ENCODE measurements around the gene TMEM119. TPM values are rescaled to one million over a fixed set of nuclear protein-coding genes. Genes with fewer than 3 reads are reported as not detected.

TMEM119 gene
- total and polyA plus RNA-seq, 2 experiments from 2014 or later, result 54.4 to 69.7 TPM

- 68% methylated on average over 3 of the region's 3 CpGs for WGBS (ENCODE audit: low lambda C conversion rate, missing lambda C conversion rate)
- Histone ChIP-seq H3K4me1 (ENCODE audit: insufficient read depth) (peaks cover 15% of the 10 kb centered on the region), H3K9me2 (replicated peaks; ENCODE audit: insufficient read depth) (no peaks in the 10 kb centered on the region), H4K20me1 (ENCODE audit: insufficient read depth, poor library complexity, severe bottlenecking) (no peaks in the 10 kb centered on the region), H2AFZ (no peak overlapping the region), H3K27me3 (no peaks in the 10 kb centered on the region), H3K4me3 (no peak overlapping the region), H3K27ac (no peak overlapping the region), H3K36me3 (replicated peaks; ENCODE audit: insufficient read depth, low read depth) (no peaks in the 10 kb centered on the region), H3K79me2 (no peaks in the 10 kb centered on the region), H3K4me2 (no peak overlapping the region), H3K9me3 (ENCODE audit: low read depth) (no peaks in the 10 kb centered on the region)
- no peak for DNase-seq (ENCODE audit: low spot score)
- TF ChIP-seq, protein P1, sequence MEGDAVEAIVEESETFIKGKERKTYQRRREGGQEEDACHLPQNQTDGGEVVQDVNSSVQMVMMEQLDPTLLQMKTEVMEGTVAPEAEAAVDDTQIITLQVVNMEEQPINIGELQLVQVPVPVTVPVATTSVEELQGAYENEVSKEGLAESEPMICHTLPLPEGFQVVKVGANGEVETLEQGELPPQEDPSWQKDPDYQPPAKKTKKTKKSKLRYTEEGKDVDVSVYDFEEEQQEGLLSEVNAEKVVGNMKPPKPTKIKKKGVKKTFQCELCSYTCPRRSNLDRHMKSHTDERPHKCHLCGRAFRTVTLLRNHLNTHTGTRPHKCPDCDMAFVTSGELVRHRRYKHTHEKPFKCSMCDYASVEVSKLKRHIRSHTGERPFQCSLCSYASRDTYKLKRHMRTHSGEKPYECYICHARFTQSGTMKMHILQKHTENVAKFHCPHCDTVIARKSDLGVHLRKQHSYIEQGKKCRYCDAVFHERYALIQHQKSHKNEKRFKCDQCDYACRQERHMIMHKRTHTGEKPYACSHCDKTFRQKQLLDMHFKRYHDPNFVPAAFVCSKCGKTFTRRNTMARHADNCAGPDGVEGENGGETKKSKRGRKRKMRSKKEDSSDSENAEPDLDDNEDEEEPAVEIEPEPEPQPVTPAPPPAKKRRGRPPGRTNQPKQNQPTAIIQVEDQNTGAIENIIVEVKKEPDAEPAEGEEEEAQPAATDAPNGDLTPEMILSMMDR (IDR thresholded peaks at IDR 0.05; ENCODE audit: poor library complexity), result no peak
- TF ChIP-seq EZH2phosphoT487 (IDR thresholded peaks at IDR 0.05; ENCODE audit: low read depth, severe bottlenecking, unreplicated experiment), result no peak
- TF ChIP-seq EZH2 (IDR thresholded peaks at IDR 0.05; ENCODE audit: borderline replicate concordance), result no peak
These were observed 27.3 kb upstream of the TMEM119 start for GRCh38 chr12:108625228-108625627.

- 92% methylated on average over 8 of the region's 8 CpGs for WGBS (ENCODE audit: low lambda C conversion rate, missing lambda C conversion rate)
These were observed 25.7 kb upstream of the TMEM119 start for GRCh38 chr12:108623577-108623976.

DNA sequence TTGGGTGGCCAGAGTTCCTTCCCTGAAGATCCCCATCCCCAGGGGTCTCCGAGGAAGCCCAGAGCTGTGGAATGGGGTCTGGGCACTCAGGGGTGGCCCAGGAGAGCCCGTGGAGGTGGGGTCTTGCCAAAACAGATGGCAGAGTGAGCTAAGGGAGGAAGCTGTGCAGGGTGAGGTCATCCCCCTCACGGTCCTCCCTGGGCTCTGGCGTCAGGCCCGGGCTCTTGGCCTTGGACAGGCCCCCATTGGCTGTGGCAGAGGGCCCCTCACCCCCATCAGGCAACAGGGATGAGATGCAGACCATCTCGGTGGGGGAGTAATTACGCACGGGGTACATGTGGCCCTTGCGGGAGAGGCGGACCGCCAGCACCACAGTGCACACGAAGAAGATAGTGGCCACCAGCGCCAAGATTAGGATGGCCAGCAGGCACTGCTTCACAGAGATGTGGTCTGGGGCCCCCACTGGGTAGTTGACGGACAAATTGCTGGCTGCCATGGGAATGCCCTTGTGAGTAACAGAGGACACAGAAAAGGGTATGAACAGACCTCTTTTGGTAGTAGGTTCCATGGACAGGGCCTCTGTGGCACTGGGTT is 25.1 kb upstream of the TMEM119 start:
- WGBS (ENCODE audit: low lambda C conversion rate, missing lambda C conversion rate), result 94% methylated on average over 14 of the region's 14 CpGs
- no peak overlapping the region for H3K4me3 ChIP-seq
- H2AFZ ChIP-seq, result no peak overlapping the region
- no peaks in the 10 kb centered on the region for H3K27me3 ChIP-seq
- no peaks in the 10 kb centered on the region for H3K9me2 ChIP-seq (replicated peaks; ENCODE audit: insufficient read depth)
- H3K36me3 ChIP-seq (replicated peaks; ENCODE audit: insufficient read depth, low read depth), result no peaks in the 10 kb centered on the region
- no peak for DNase-seq (ENCODE audit: low spot score)
- TF ChIP-seq EZH2phosphoT487 (IDR thresholded peaks at IDR 0.05; ENCODE audit: low read depth, severe bottlenecking, unreplicated experiment), result no peak
- TF ChIP-seq EZH2 (IDR thresholded peaks at IDR 0.05; ENCODE audit: borderline replicate concordance), result no peak
- TF ChIP-seq, protein P1 (IDR thresholded peaks at IDR 0.05; ENCODE audit: poor library complexity), result no peak
- H3K4me2 ChIP-seq, result no peak overlapping the region
- no peaks in the 10 kb centered on the region for H3K9me3 ChIP-seq (ENCODE audit: low read depth)
- no peaks in the 10 kb centered on the region for H4K20me1 ChIP-seq (ENCODE audit: insufficient read depth, poor library complexity, severe bottlenecking)
- no peaks in the 10 kb centered on the region for H3K79me2 ChIP-seq
- H3K4me1 ChIP-seq (ENCODE audit: insufficient read depth), result peaks cover 3% of the 10 kb centered on the region
- H3K27ac ChIP-seq, result no peak overlapping the region

More at GRCh38 chr12:108623577-108623976, 25.7 kb upstream of the TMEM119 start:
- H3K9me2 ChIP-seq (replicated peaks; ENCODE audit: insufficient read depth), result no peaks in the 10 kb centered on the region
- TF ChIP-seq EZH2phosphoT487 (IDR thresholded peaks at IDR 0.05; ENCODE audit: low read depth, severe bottlenecking, unreplicated experiment) (no peak), EZH2 (IDR thresholded peaks at IDR 0.05; ENCODE audit: borderline replicate concordance) (no peak)
- TF ChIP-seq, protein P1 (IDR thresholded peaks at IDR 0.05; ENCODE audit: poor library complexity), result no peak
- H3K9me3 ChIP-seq (ENCODE audit: low read depth), result no peaks in the 10 kb centered on the region
- H3K36me3 ChIP-seq (replicated peaks; ENCODE audit: insufficient read depth, low read depth), result no peaks in the 10 kb centered on the region
- no peak for DNase-seq (ENCODE audit: low spot score)
- H3K27me3 ChIP-seq, result no peaks in the 10 kb centered on the region
- no peaks in the 10 kb centered on the region for H4K20me1 ChIP-seq (ENCODE audit: insufficient read depth, poor library complexity, severe bottlenecking)
- no peak overlapping the region for H2AFZ ChIP-seq
- peaks cover 6% of the 10 kb centered on the region for H3K4me1 ChIP-seq (ENCODE audit: insufficient read depth)
- H3K4me3 ChIP-seq, result no peak overlapping the region
- H3K79me2 ChIP-seq, result no peaks in the 10 kb centered on the region
- no peak overlapping the region for H3K4me2 ChIP-seq
- no peak overlapping the region for H3K27ac ChIP-seq
